SKM-1 (cell line): ENCODE results near the gene RSRC2.
"Not testable (repeated sequence)": the region's sequence is repeated elsewhere in the genome, so short reads cannot be mapped to it uniquely, and the experiment has no call there.

Experiments
- DNase-seq: peaks from one replicate; lab custom pipeline; 2025; ENCODE audit not compliant: unreplicated experiment; lab: John Stamatoyannopoulos, UW

Gene RSRC2

DNA sequence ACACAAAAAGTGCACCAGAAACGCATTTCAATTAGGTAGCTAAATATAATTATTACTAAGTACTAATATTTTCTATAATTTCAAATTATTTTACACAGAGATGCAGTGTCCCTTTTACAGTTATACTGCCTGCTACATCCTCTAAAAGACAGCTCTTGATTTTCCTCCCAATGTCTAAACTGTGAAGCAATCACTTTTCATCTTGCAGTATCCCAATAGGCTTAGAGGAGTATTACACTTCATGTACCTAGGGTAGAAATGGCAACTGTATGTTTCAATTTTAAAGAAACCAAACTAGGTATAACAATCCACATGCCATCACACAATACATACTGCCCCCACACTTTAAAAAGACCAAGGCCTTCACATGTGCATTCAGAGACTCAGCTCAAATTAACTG, 7.3 kb downstream of the RSRC2 start:
- DNase-seq, result no peak

GRCh38 chr12:122518908-122519307, 7.8 kb downstream of the RSRC2 start:
- no peak for DNase-seq

DNA sequence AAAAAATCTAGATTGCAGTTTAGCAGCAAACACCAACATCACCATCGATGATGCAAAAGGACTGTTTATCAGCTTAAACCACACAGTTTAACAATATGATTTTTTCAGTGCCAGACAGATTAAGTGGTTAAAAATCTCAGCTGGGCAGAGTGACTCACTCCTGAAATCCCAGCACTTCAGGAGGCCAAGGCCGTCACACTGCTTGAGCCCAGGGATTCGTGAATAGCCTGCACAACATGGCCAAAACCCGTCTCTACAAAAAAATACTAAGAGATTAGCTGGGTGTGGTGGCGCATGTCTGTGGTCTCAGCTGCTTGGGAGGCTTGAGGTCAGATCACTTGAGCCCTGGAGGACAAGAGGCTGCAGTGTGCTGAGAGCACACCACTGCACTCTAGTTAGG, 8.9 kb downstream of the RSRC2 start:
- no peak for DNase-seq

DNA sequence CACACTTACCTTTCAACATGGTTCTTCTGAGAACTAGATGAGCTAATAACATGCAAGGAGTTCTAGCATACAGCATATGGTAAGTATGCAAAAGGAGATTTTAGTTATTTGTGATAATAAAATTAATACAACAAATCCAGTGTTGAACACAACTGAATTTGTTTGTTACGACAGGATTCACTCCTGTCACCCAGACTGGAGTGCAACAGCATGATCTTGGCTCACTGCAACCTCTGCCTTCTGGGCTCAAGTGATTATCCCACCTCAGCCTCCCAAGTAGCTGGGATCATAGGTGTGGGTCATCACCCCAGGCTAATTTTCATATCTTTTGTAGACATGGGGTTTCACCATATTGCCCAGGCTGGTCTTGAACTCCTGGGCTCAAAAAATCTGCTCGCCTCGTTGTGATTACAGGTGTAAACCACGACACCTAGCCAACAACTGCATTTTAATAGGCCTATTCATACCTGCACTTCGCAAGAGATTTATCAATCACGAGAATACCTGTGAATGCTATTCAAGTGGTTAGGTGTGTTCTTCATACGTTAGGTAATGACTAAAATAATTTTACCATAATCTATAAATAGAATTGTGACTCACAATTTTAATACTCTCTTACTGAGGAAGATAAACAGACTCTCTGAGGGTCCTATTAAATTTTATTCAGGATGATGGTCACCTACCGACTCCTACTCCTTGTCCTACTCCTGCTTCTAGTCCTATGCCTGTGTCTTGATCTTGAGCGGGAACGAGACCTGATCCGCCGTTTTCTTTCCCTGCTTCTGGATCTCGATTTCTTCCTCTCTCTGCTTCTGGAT, 10.0 kb downstream of the RSRC2 start:
- no peak for DNase-seq

- no peak for DNase-seq
Measured at GRCh38 chr12:122515275-122515674, 11.5 kb downstream of the RSRC2 start.

- no peak for DNase-seq
Measured at GRCh38 chr12:122513660-122514059, 13.1 kb downstream of the RSRC2 start.

GRCh38 chr12:122513028-122513427, 13.7 kb downstream of the RSRC2 start:
- not testable (repeated sequence) for DNase-seq

- DNase-seq, result no peak
Measured at GRCh38 chr12:122508163-122508562, 18.6 kb downstream of the RSRC2 start.

GRCh38 chr12:122506393-122506938, 20.3 kb downstream of the RSRC2 start:
- no peak for DNase-seq

GRCh38 chr12:122505419-122506051, 21.2 kb downstream of the RSRC2 start:
- no peak for DNase-seq

- DNase-seq, result no peak
Measured at GRCh38 chr12:122503783-122504590, 22.7 kb downstream of the RSRC2 start.

- DNase-seq, result no peak
Measured at GRCh38 chr12:122503147-122503751, 23.5 kb downstream of the RSRC2 start.

DNA sequence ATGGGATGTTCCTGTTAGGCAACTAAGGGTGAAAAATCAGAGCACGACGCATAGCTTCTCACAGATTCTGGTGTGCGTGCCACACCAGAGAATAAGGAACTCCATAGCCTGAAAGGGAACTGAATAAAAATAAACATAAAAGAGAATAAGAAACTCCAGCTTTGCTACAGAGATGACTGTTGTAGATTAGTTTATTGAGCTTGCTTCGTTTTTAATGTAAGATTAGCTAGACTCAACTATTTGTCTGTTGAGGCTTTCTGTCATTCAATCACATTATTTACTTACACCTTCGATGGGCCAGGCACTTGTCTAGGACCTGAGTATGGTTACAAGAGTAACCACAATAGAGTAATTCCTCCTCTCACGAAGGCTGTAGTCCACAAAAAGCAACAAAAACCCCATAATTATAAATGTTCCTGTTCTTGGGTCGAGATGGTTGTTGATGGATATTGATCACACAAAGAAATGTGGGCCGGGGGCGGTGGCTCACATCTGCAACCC, 25.2 kb downstream of the RSRC2 start:
- no peak for DNase-seq

DNA sequence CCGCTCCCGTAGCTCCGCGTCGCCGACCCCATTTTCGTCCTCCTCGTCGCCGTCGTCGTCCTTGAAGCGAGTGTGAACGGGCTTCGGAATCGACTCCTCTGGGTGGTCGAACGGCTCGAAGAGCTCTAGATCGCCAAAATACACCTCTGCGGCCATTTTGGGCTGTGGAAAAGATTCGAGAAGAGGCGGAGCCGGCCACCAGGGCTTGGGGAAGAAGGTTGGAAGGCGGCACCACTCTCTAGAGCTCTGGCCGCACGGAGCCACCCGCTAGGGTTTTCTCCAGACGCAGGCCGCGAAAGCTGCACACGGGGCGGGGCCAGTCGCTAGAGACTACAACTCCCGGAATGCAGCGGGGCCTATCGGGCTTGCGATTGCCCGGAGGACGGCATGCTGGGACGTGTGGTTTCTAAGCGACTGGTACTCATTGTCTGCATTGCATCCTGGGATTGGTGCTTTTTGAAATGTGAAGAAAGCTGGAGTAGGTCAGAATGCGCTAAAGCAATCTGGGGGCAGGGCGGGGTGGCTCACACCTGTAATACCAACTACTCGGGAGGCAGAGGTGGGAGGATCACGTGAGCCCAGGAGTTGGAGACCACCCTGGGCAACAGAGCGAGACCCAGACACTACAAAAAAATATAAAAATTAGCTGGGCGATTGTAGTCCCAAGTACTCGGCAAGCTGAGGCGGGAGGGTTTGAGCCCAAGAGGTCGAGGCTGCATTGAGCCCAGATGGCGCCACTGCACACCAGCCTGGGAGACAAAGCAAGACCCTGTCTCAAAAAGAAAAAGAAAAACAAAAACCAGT, 25.8 kb downstream of the RSRC2 start, which contains the start of gene ZCCHC8:
TSS of gene ZCCHC8 (minus strand) at position 248 of the 804 bp plus-strand sequence. CDS start at position 156, 92 bp downstream.
- DNase-seq, result peak; percentile 88

DNA sequence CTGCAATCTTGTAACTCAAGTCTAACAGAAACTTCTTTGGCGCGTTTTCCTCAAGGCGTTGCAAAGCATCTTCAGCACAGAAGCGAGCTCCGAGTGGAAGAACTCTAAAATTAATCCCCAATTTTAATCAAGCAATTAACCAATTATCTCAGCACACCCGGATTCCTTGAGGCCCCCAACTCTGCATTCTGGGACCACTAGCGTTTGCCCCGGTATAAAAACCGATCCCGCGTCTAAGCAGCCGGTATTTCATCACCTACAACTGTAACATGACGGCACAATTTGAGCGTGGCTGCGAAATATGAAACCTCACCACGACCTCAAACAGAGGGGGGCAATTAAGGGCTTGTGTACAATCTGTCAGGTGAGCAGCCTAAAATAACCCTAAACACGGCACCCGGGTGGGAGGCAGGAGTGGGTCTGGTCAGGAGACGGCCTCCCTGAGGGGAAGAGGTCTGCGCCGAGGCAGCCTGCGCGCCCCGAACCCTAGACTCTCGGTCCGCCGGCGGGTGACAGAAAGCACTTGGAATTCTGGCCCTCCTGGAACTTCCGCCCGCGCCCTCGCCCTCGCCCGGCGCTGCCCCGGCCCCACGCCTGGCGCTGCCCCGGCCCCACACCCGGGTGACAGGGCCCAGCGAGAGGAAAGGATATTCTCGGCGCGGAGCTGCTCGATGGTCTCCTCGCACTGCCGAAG, 26.6 kb downstream of the RSRC2 start:
- no peak for DNase-seq

- DNase-seq, result no peak
Measured at GRCh38 chr12:122495258-122495657, 31.5 kb downstream of the RSRC2 start.

- DNase-seq, result not testable (repeated sequence)
Measured at GRCh38 chr12:122493222-122493621, 33.5 kb downstream of the RSRC2 start.

GRCh38 chr12:122491991-122492390, 34.7 kb downstream of the RSRC2 start:
- no peak for DNase-seq

DNA sequence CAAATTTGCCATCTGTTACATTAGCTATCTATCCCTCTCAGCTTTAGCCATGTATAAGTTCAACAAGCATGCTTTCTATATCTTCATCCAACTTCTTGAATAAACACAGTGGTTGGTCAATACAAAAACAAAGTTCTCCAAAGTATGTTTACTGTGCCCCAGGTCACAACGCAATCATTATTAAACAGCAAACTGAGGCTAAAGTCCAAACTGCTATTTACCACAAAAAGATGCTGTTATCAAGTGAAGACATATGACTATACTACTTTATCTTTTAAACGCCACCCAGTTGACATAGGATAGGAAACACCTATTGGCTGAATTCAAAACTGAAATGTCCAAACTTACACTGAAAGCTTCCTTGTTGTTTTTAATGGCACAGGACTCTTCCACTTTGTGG, 37.7 kb downstream of the RSRC2 start:
- DNase-seq, result no peak
